ENCODE measurements around the gene ANKRD22. TPM values are rescaled to one million over a fixed set of nuclear protein-coding genes. Genes with fewer than 3 reads are reported as not detected.

Gene ANKRD22
- polyA plus RNA-seq, 2 of the 4 experiments (the other 2 are of a cell fraction): 0.53 to 0.59 TPM

DNA sequence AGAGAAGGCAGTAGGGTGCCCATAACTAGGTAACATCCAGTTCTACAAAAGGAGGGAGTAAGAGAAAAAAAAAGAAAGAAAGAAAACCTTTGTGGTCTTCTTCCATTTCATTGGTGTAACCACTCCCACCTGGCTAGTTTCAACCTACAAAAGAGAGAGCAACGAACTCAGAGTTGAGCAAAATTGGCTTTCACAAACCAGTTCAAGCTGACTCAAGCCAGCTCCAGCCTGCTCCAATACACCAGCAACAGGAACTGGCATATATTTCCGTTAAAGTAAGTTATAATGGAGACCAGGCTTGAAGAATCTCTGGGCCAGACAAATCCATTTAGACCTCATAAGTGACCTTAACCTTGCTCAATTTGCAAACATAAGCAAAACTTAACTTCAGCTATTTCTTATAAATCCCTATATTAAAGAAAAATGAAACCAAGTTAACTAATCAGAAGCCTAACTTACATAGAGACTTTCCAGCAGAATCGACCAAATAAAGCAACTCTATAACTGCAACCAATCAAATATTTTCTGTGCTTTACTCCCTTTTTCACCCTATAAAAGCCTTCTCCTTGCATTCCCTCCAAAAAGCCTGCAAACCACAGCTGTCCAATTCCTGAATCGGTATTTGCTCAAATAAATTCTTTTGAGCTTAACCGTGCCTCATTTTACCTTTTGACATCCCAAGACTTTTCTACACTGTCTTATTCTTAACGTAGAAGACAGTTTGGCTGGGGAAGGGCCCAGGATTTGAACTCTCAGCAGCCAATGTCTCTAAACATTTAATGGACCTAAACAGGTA, 10.1 kb downstream of the ANKRD22 start:
- WGBS (ENCODE audit: missing lambda C conversion rate): 71% methylated on average over 6 of the region's 6 CpGs
- no peak for FAIRE-seq
- POLR2A ChIA-PET: no interaction called here

DNA sequence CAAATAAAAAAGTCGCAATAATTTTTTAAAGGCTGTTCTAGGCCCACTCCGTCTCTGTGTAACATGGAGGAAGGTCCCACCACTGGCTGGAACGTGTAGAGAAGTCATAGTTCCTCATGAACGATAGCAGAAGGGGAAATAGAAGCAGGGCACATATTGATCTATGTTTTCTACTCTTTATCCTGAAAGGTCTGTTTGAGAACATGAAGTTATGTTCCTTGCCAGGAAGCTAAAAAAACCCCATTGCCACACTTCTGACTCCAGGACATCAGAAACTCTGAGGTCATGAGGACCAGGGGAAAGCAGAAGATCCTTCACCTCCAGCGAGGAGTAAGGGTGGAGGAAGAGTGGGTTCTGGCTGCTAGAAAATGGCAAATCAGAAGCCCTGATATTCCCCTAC, 10.8 kb downstream of the ANKRD22 start:
- ChIA-PET CTCF (interaction anchor here (0.6 to 18.3 kb wide), 8 partner anchors 9 to 373 kb away, joined by 3 to 397 read pairs (median 4); no protein-coding TSS in a partner anchor), POLR2A (no interaction called here)
- ATAC-seq: no peak
- no peak for TF ChIP-seq RCOR1 (IDR thresholded peaks at IDR 0.05; ENCODE audit: low read depth, low read length)
- TF ChIP-seq HOXB5 (CRISPR knock-in tag; IDR thresholded peaks at IDR 0.05): no peak
- TF ChIP-seq EHMT2 (IDR thresholded peaks at IDR 0.05; ENCODE audit: low read depth): no peak
- TF ChIP-seq, protein P1, sequence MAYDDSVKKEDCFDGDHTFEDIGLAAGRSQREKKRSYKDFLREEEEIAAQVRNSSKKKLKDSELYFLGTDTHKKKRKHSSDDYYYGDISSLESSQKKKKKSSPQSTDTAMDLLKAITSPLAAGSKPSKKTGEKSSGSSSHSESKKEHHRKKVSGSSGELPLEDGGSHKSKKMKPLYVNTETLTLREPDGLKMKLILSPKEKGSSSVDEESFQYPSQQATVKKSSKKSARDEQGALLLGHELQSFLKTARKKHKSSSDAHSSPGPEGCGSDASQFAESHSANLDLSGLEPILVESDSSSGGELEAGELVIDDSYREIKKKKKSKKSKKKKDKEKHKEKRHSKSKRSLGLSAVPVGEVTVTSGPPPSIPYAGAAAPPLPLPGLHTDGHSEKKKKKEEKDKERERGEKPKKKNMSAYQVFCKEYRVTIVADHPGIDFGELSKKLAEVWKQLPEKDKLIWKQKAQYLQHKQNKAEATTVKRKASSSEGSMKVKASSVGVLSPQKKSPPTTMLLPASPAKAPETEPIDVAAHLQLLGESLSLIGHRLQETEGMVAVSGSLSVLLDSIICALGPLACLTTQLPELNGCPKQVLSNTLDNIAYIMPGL (CRISPR knock-in tag; IDR thresholded peaks at IDR 0.05; ENCODE audit: borderline replicate concordance): no peak
- H3K4me2 ChIP-seq: peak overlapping the region; percentile 46; the same call in 2 of the 3 replicates
- FAIRE-seq: no peak
- no peak for DNase-seq (ENCODE audit: low read depth in 1 of 2, low spot score in 1 of 2)
- peaks cover 18% of the 10 kb centered on the region for H3K4me1 ChIP-seq
- H3K27ac ChIP-seq: peak overlapping the region; percentile 48 to 66; a peak in 4 of 6 replicates
- 86% methylated on average over 5 of the region's 5 CpGs for whole genome bisulfite sequencing (ENCODE audit: missing lambda C conversion rate)
- no peaks in the 10 kb centered on the region for H3K9me3 ChIP-seq
- no peak overlapping the region for H3K4me3 ChIP-seq

More for the DNA sequence above, 10.1 kb downstream of the ANKRD22 start:
- DNase-seq (ENCODE audit: low read depth in 1 of 2, low spot score in 1 of 2) (no peak), ATAC-seq (no peak)
- CTCF ChIA-PET: interaction anchor here (0.6 to 18.3 kb wide), 7 partner anchors 15 to 372 kb away, joined by 3 to 397 read pairs (median 5); no protein-coding TSS in a partner anchor
- no peaks in the 10 kb centered on the region for H3K9me3 ChIP-seq
- H3K4me3 ChIP-seq: no peak overlapping the region
- no peak overlapping the region for H3K4me2 ChIP-seq
- H3K4me1 ChIP-seq: peaks cover 15% of the 10 kb centered on the region
- TF ChIP-seq, protein P2, sequence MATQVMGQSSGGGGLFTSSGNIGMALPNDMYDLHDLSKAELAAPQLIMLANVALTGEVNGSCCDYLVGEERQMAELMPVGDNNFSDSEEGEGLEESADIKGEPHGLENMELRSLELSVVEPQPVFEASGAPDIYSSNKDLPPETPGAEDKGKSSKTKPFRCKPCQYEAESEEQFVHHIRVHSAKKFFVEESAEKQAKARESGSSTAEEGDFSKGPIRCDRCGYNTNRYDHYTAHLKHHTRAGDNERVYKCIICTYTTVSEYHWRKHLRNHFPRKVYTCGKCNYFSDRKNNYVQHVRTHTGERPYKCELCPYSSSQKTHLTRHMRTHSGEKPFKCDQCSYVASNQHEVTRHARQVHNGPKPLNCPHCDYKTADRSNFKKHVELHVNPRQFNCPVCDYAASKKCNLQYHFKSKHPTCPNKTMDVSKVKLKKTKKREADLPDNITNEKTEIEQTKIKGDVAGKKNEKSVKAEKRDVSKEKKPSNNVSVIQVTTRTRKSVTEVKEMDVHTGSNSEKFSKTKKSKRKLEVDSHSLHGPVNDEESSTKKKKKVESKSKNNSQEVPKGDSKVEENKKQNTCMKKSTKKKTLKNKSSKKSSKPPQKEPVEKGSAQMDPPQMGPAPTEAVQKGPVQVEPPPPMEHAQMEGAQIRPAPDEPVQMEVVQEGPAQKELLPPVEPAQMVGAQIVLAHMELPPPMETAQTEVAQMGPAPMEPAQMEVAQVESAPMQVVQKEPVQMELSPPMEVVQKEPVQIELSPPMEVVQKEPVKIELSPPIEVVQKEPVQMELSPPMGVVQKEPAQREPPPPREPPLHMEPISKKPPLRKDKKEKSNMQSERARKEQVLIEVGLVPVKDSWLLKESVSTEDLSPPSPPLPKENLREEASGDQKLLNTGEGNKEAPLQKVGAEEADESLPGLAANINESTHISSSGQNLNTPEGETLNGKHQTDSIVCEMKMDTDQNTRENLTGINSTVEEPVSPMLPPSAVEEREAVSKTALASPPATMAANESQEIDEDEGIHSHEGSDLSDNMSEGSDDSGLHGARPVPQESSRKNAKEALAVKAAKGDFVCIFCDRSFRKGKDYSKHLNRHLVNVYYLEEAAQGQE (IDR thresholded peaks at IDR 0.05): no peak
- TF ChIP-seq MAFK (IDR thresholded peaks at IDR 0.05; ENCODE audit: partially characterized antibody): peak; percentile 32
- H3K27ac ChIP-seq: peak overlapping the region; percentile 48 to 66; a peak in 4 of 6 replicates

DNA sequence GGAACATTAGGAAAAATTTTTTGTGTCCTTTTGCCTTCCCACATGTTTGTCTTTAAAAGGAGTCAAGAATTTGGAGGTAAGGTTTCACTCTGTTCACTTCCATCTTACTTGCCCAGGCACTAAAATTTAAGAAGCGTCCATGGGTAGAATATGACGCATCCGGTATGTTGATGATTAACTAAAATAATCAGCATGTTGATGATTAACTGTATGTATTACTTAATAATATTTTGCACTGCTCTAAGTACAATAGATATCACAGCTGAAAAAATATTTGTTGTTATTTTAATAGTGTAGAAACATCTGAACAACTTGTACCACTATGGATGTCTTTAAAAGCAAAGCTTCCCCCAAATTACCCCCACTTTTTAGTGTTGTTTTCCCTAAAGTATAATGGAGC, 11.5 kb downstream of the ANKRD22 start:
- POLR2A ChIA-PET: no interaction called here
- CTCF ChIA-PET: interaction anchor here (1.0 to 18.3 kb wide), 7 partner anchors 10 to 374 kb away, joined by 3 to 397 read pairs (median 5); no protein-coding TSS in a partner anchor
- 17% methylated on average over 3 of the region's 3 CpGs for WGBS (ENCODE audit: missing lambda C conversion rate)

More for the DNA sequence above, 11.5 kb downstream of the ANKRD22 start:
- Histone ChIP-seq H3K4me2 (peak overlapping the region; percentile 46), H3K4me1 (peaks cover 20% of the 10 kb centered on the region), H3K27ac (peak overlapping the region; percentile 48 to 66; a peak in 4 of 6 replicates), H3K9me3 (no peaks in the 10 kb centered on the region), H3K4me3 (no peak overlapping the region)
- FAIRE-seq (no peak), ATAC-seq (peak in 1 of 2 experiments; percentile 17; a peak in 1 of 6 replicates), DNase-seq (ENCODE audit: low read depth in 1 of 2, low spot score in 1 of 2) (peak in 1 of 2 experiments; percentile 33)
- TF ChIP-seq CBX2 (IDR thresholded peaks at IDR 0.05; ENCODE audit: borderline replicate concordance, low read depth): no peak
- no peak for TF ChIP-seq RAD21 (conservative IDR thresholded peaks at IDR 0.05 in 1 of 2, IDR thresholded peaks at IDR 0.05 in 1 of 2)
- no peak for TF ChIP-seq RCOR1 (IDR thresholded peaks at IDR 0.05; ENCODE audit: low read depth, low read length)
- peak; percentile 36; the same call in 1 of the 2 replicates for TF ChIP-seq FOSL2 (IDR thresholded peaks at IDR 0.05)
- peak; percentile 54; the same call in 1 of the 2 replicates for TF ChIP-seq FOSL2 (CRISPR knock-in tag; IDR thresholded peaks at IDR 0.05)
- TF ChIP-seq, protein P3, sequence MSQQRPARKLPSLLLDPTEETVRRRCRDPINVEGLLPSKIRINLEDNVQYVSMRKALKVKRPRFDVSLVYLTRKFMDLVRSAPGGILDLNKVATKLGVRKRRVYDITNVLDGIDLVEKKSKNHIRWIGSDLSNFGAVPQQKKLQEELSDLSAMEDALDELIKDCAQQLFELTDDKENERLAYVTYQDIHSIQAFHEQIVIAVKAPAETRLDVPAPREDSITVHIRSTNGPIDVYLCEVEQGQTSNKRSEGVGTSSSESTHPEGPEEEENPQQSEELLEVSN (IDR thresholded peaks at IDR 0.05; ENCODE audit: borderline replicate concordance, low read depth): no peak
- TF ChIP-seq, protein P4, sequence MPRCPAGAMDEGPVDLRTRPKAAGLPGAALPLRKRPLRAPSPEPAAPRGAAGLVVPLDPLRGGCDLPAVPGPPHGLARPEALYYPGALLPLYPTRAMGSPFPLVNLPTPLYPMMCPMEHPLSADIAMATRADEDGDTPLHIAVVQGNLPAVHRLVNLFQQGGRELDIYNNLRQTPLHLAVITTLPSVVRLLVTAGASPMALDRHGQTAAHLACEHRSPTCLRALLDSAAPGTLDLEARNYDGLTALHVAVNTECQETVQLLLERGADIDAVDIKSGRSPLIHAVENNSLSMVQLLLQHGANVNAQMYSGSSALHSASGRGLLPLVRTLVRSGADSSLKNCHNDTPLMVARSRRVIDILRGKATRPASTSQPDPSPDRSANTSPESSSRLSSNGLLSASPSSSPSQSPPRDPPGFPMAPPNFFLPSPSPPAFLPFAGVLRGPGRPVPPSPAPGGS (IDR thresholded peaks at IDR 0.05): no peak
- TF ChIP-seq EHF (CRISPR knock-in tag; IDR thresholded peaks at IDR 0.05): no peak
- TF ChIP-seq NPAS2 (CRISPR knock-in tag; IDR thresholded peaks at IDR 0.05; ENCODE audit: borderline replicate concordance): no peak
- TF ChIP-seq ZSCAN20 (CRISPR knock-in tag; IDR thresholded peaks at IDR 0.05): no peak

Data from A549 (cell line).